ENCODE measurements around the gene KLHL5. TPM values are rescaled to one million over a fixed set of nuclear protein-coding genes. Genes with fewer than 3 reads are reported as not detected.
A peak's percentile ranks its signal among the peaks of the same experiment; 100 is the strongest.

Gene KLHL5
- total and polyA plus RNA-seq, 2 of the 4 experiments (the other 2 are of a cell fraction), result 58.8 to 97.7 TPM

DNA sequence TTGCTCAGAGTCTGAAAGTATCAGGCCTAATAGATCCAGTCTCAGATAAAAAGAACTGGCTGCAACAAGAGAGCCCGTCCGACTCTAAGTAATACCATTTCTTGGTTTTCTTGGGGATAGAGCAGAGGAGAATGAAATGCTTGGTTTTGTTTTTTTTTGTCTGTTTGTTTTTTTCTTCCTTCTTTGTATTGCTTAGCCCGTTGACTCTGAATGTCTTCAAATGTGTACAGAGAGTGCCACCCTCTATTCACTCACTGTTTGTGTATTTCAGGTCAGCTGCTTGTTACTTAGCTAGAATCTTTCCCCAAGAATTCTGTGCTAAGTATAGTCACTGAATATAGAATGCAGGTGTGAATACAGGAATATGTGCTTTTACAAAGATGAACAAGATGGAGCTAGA is 24.1 kb upstream of the KLHL5 start:
- in situ Hi-C loops (cut with MboI; ENCODE audit: low sequenced_read_pairs) (loop anchor here (5.0 kb wide), 1 partner anchor 91 kb away; no protein-coding TSS in a partner anchor), intact Hi-C loops (cut with micrococcal nuclease) (no loop called here), dilution Hi-C loops (cut with HindIII; ENCODE audit: low sequenced_read_pairs, unreplicated experiment) (no loop called here)
- no peaks in the 10 kb centered on the region for H3K36me3 ChIP-seq (ENCODE audit: control insufficient read depth, insufficient read depth, low read length)
- H3K56ac ChIP-seq (ENCODE audit: extremely low read depth, insufficient read depth, low read length), result no peak overlapping the region
- H3K9ac ChIP-seq (ENCODE audit: low read depth, low read length), result no peak overlapping the region
- peak overlapping the region; percentile 91 for H2BK120ac ChIP-seq (ENCODE audit: low read depth, low read length)
- peak overlapping the region; percentile 57; the same call in 1 of the 2 replicates for H2AK5ac ChIP-seq (ENCODE audit: low read depth, low read length)
- no peak overlapping the region; the same call in 1 of the 2 replicates for H4K91ac ChIP-seq (ENCODE audit: insufficient read depth, low read depth, low read length)
- POLR2A ChIA-PET (ENCODE audit: unreplicated experiment), result no interaction called here
- no peak for TF ChIP-seq RFX5 (IDR thresholded peaks at IDR 0.05; ENCODE audit: low read depth, low read length)
- no peak for TF ChIP-seq MAZ (IDR thresholded peaks at IDR 0.05; ENCODE audit: borderline replicate concordance, low read depth, low read length)
- TF ChIP-seq BHLHE40 (IDR thresholded peaks at IDR 0.05; ENCODE audit: low read depth, low read length), result no peak
- TF ChIP-seq, protein P1, sequence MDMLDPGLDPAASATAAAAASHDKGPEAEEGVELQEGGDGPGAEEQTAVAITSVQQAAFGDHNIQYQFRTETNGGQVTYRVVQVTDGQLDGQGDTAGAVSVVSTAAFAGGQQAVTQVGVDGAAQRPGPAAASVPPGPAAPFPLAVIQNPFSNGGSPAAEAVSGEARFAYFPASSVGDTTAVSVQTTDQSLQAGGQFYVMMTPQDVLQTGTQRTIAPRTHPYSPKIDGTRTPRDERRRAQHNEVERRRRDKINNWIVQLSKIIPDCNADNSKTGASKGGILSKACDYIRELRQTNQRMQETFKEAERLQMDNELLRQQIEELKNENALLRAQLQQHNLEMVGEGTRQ (IDR thresholded peaks at IDR 0.05; ENCODE audit: low read depth, low read length), result no peak
- TF ChIP-seq CHD1 (IDR thresholded peaks at IDR 0.05; ENCODE audit: low read depth, low read length), result no peak
- TF ChIP-seq, protein P2, sequence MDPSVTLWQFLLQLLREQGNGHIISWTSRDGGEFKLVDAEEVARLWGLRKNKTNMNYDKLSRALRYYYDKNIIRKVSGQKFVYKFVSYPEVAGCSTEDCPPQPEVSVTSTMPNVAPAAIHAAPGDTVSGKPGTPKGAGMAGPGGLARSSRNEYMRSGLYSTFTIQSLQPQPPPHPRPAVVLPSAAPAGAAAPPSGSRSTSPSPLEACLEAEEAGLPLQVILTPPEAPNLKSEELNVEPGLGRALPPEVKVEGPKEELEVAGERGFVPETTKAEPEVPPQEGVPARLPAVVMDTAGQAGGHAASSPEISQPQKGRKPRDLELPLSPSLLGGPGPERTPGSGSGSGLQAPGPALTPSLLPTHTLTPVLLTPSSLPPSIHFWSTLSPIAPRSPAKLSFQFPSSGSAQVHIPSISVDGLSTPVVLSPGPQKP (IDR thresholded peaks at IDR 0.05; ENCODE audit: borderline replicate concordance, low read depth, low read length), result no peak
- no peak for TF ChIP-seq CEBPB (IDR thresholded peaks at IDR 0.05; ENCODE audit: low read depth, low read length)
- TF ChIP-seq POLR2A (IDR thresholded peaks at IDR 0.05; ENCODE audit: low read depth, low read length), result no peak
- no peak for TF ChIP-seq SMC3 (IDR thresholded peaks at IDR 0.05; ENCODE audit: low read depth, low read length)
- no peak for TF ChIP-seq RAD21 (IDR thresholded peaks at IDR 0.05; ENCODE audit: low read length)
- TF ChIP-seq FOS (IDR thresholded peaks at IDR 0.05; ENCODE audit: low read depth, low read length), result no peak
- TF ChIP-seq MAFK (IDR thresholded peaks at IDR 0.05; ENCODE audit: low read depth, low read length), result no peak
- no peak for TF ChIP-seq NFE2L2 (IDR thresholded peaks at IDR 0.05; ENCODE audit: low read depth, low read length)
- TF ChIP-seq MXI1 (IDR thresholded peaks at IDR 0.05; ENCODE audit: borderline replicate concordance, low read depth, low read length), result no peak
- peak overlapping the region; percentile 65; the same call in 1 of the 2 replicates for H3K14ac ChIP-seq (replicated peaks; ENCODE audit: low read depth, low read length)
- BruUV-seq (replicated peaks), result no TSS peak
- H3K18ac ChIP-seq (ENCODE audit: low read depth, low read length), result peak overlapping the region; percentile 72
- peak overlapping the region; percentile 81 for H2BK5ac ChIP-seq (ENCODE audit: low read depth, low read length, poor library complexity, severe bottlenecking)
- H4K5ac ChIP-seq (ENCODE audit: low read depth, low read length), result no peak overlapping the region
- H2AFZ ChIP-seq (replicated peaks; ENCODE audit: low read length, poor library complexity), result no peak overlapping the region
- H3K23ac ChIP-seq (ENCODE audit: low read depth, low read length), result no peak overlapping the region
- peak overlapping the region; percentile 91; the same call in 1 of the 2 replicates for H3K4ac ChIP-seq (ENCODE audit: low read depth, low read length)
- H3K4me2 ChIP-seq (ENCODE audit: low read depth, low read length), result no peak overlapping the region
- H3K27me3 ChIP-seq (ENCODE audit: control insufficient read depth, insufficient read depth, low read length), result no peaks in the 10 kb centered on the region
- H4K20me1 ChIP-seq (ENCODE audit: insufficient read depth, low read length), result no peaks in the 10 kb centered on the region
- WGBS, 2 experiments (ENCODE audit: extremely low coverage in 2 of 2, insufficient read length in 1 of 2), result no CpG with 5 or more reads among the region's 3 CpGs
- peak overlapping the region in 1 of 2 experiments; percentile 9; a peak in 1 of 4 replicates for H4K8ac ChIP-seq (ENCODE audit: low read depth in 2 of 2, low read length in 2 of 2)
- no peak overlapping the region for H2AK9ac ChIP-seq (replicated peaks; ENCODE audit: low read depth, low read length, poor library complexity)
- peaks cover 16% of the 10 kb centered on the region for H3K4me1 ChIP-seq (ENCODE audit: control insufficient read depth, insufficient read depth, low read length)
- DNase-seq, result no peak
- H3K27ac ChIP-seq (ENCODE audit: insufficient read depth, low read length), result no peak overlapping the region
- H3K9me1 ChIP-seq (ENCODE audit: insufficient read depth, low read length), result peaks cover 11% of the 10 kb centered on the region; the same call in 1 of the 2 replicates
- H2BK20ac ChIP-seq (ENCODE audit: low read depth, low read length), result peak overlapping the region; percentile 65
- no peak overlapping the region for H3K4me3 ChIP-seq (ENCODE audit: insufficient read depth, low read depth, low read length)
- no peaks in the 10 kb centered on the region for H3K9me3 ChIP-seq (ENCODE audit: control insufficient read depth, insufficient read depth, low read length)
- CTCF ChIA-PET, result interaction anchor here (1.2 kb wide), 1 partner anchor 53 kb away, joined by 3 read pairs; no protein-coding TSS in a partner anchor
- 0 out of 3 replicates have a peak overlapping the region, but pooled peaks have one; percentile 67 for H2BK15ac ChIP-seq (ENCODE audit: low read depth, low read length)
- H3K79me1 ChIP-seq (ENCODE audit: low read depth in 1 of 2, low read length in 2 of 2), result no peaks in the 10 kb centered on the region
- peak; percentile 8 for ATAC-seq (ENCODE audit: low read depth)

Data from IMR-90 (cell line).